Activated CD8-positive, alpha-beta memory T cell treated with anti-CD3 and anti-CD28 coated beads, Interleukin-2, amount 10 ng/mL, durations not matched to agents 7 days and 5 days (primary cell): ENCODE data around the gene MTRF1. TPM values are rescaled to one million over a fixed set of nuclear protein-coding genes. Genes with fewer than 3 reads are reported as not detected.
"Not testable (repeated sequence)": the region's sequence is repeated elsewhere in the genome, so short reads cannot be mapped to it uniquely, and the experiment has no call there.

Experiments
- ATAC-seq: fragments of 150-1000 bp; cut with Tn5 transposase; one replicate; pipeline ENCODE4 v1.10.0; 2021; ENCODE audit warnings: moderate library complexity
- CTCF ChIA-PET: fragments of 350-600 bp; sonication (Branson Sonifier 250); formaldehyde crosslinking; loops from one replicate; lab custom pipeline; 2021; ENCODE audit warnings: antibody characterized with exemption; lab: Charles Lee
- DNase-seq: peaks from one replicate; pipeline ENCODE4 v3.0.0-alpha.2; 2020
- H3K27ac Mint-ChIP-seq: one replicate; pipeline ENCODE4 v1.8.0; 2021; ENCODE audit warnings: mild to moderate bottlenecking, mixed read lengths
- H3K27me3 Mint-ChIP-seq: one replicate; pipeline ENCODE4 v1.8.0; 2021; ENCODE audit warnings: mixed read lengths
- H3K36me3 Mint-ChIP-seq: one replicate; pipeline ENCODE4 v1.8.0; 2021; ENCODE audit warnings: mild to moderate bottlenecking, mixed read lengths
- H3K4me1 Mint-ChIP-seq: one replicate; pipeline ENCODE4 v1.8.0; 2021; ENCODE audit warnings: mixed read lengths
- H3K4me3 Mint-ChIP-seq: one replicate; pipeline ENCODE4 v1.8.0; 2021; ENCODE audit warnings: mild to moderate bottlenecking, moderate library complexity, mixed read lengths
- H3K9me3 Mint-ChIP-seq: one replicate; pipeline ENCODE4 v1.8.0; 2022; ENCODE audit warnings: low read depth, mixed read lengths
- total RNA-seq, 2 experiments: library from RNA; stranded (reverse); gene quantifications; one replicate each; pipeline ENCODE4 v1.2.3, GENCODE V29; 2021

Gene MTRF1
- total RNA-seq, 2 experiments from 2014 or later: 22.2 to 23.3 TPM

- ATAC-seq: no peak
- CTCF ChIA-PET: interaction anchor here (0.6 kb wide), 1 partner anchor 127 kb away, joined by 3 read pairs; no protein-coding TSS in a partner anchor
- Mint-ChIP-seq H3K27ac (no peak overlapping the region), H3K27me3 (no peaks in the 10 kb centered on the region), H3K4me1 (peaks cover 16% of the 10 kb centered on the region), H3K9me3 (no peaks in the 10 kb centered on the region), H3K4me3 (no peak overlapping the region), H3K36me3 (no peaks in the 10 kb centered on the region)
- no peak for DNase-seq
Observed at GRCh38 chr13:41199526-41199925, 63.9 kb downstream of the MTRF1 start.

GRCh38 chr13:41199079-41199478 lies 64.3 kb downstream of the MTRF1 start:
- no peak for DNase-seq
- Mint-ChIP-seq H3K4me1 (peaks cover 19% of the 10 kb centered on the region), H3K4me3 (no peak overlapping the region), H3K9me3 (no peaks in the 10 kb centered on the region), H3K27me3 (no peaks in the 10 kb centered on the region), H3K27ac (no peak overlapping the region), H3K36me3 (peaks cover 1% of the 10 kb centered on the region)
- CTCF ChIA-PET: interaction anchor here (0.6 to 1.0 kb wide), 2 partner anchors 21 to 127 kb away, joined by 3 to 4 read pairs; no protein-coding TSS in a partner anchor
- ATAC-seq: no peak

- Mint-ChIP-seq H3K4me3 (no peak overlapping the region), H3K27me3 (no peaks in the 10 kb centered on the region), H3K27ac (no peak overlapping the region), H3K4me1 (peaks cover 38% of the 10 kb centered on the region), H3K9me3 (no peaks in the 10 kb centered on the region), H3K36me3 (peaks cover 15% of the 10 kb centered on the region)
- DNase-seq (no peak), ATAC-seq (no peak)
- CTCF ChIA-PET: interaction anchor here (1.0 to 1.8 kb wide), 5 partner anchors 9 to 143 kb away, joined by 4 to 13 read pairs (median 4); no protein-coding TSS in a partner anchor
Observed at GRCh38 chr13:41196620-41197019, 66.8 kb downstream of the MTRF1 start.

- Mint-ChIP-seq H3K27me3 (no peaks in the 10 kb centered on the region), H3K4me3 (no peak overlapping the region), H3K4me1 (peaks cover 39% of the 10 kb centered on the region), H3K36me3 (peaks cover 16% of the 10 kb centered on the region), H3K27ac (no peak overlapping the region), H3K9me3 (no peaks in the 10 kb centered on the region)
- DNase-seq (no peak), ATAC-seq (no peak)
- CTCF ChIA-PET: interaction anchor here (1.0 to 1.8 kb wide), 5 partner anchors 9 to 142 kb away, joined by 4 to 13 read pairs (median 4); no protein-coding TSS in a partner anchor
Observed at GRCh38 chr13:41196011-41196410, 67.4 kb downstream of the MTRF1 start.

- Mint-ChIP-seq H3K36me3 (peaks cover 28% of the 10 kb centered on the region), H3K4me3 (peak within 1 kb of the TSS; percentile 86), H3K27me3 (no peaks in the 10 kb centered on the region), H3K27ac (peak within 1 kb of the TSS; percentile 89), H3K4me1 (peaks cover 42% of the 10 kb centered on the region), H3K9me3 (no peaks in the 10 kb centered on the region)
- ATAC-seq: peak; percentile 99
- CTCF ChIA-PET: interaction anchor here (0.7 kb wide), 1 partner anchor 28 kb away, joined by 3 read pairs; no protein-coding TSS in a partner anchor
- peak; percentile 96 for DNase-seq
Observed at GRCh38 chr13:41193919-41194824, 69.2 kb downstream of the MTRF1 start, which contains the start of gene KBTBD7. TSS of gene KBTBD7 (minus strand) at chr13:41194569. CDS start at chr13:41194257, 312 bp downstream.

GRCh38 chr13:41193469-41193868 lies 69.9 kb downstream of the MTRF1 start:
- Mint-ChIP-seq H3K36me3 (peaks cover 28% of the 10 kb centered on the region), H3K9me3 (no peaks in the 10 kb centered on the region), H3K27ac (peak overlapping the region; percentile 89), H3K4me1 (peaks cover 37% of the 10 kb centered on the region), H3K4me3 (peak overlapping the region; percentile 86), H3K27me3 (no peaks in the 10 kb centered on the region)
- no peak for DNase-seq
- ATAC-seq: no peak
- CTCF ChIA-PET: no interaction called here

GRCh38 chr13:41188584-41188983 lies 74.8 kb downstream of the MTRF1 start:
- peaks cover 25% of the 10 kb centered on the region for H3K36me3 Mint-ChIP-seq
- no peak for DNase-seq
- no peak overlapping the region for H3K27ac Mint-ChIP-seq
- CTCF ChIA-PET: interaction anchor here (1.3 kb wide), 1 partner anchor 34 kb away, joined by 3 read pairs; no protein-coding TSS in a partner anchor
- H3K27me3 Mint-ChIP-seq: no peaks in the 10 kb centered on the region
- no peaks in the 10 kb centered on the region for H3K9me3 Mint-ChIP-seq
- no peak overlapping the region for H3K4me3 Mint-ChIP-seq
- no peak for ATAC-seq
- H3K4me1 Mint-ChIP-seq: peaks cover 18% of the 10 kb centered on the region

- peaks cover 4% of the 10 kb centered on the region for H3K4me1 Mint-ChIP-seq
- H3K27me3 Mint-ChIP-seq: no peaks in the 10 kb centered on the region
- ATAC-seq (no peak), DNase-seq (no peak)
- CTCF ChIA-PET: interaction anchor here (1.0 kb wide), 1 partner anchor 10 kb away, joined by 4 read pairs; no protein-coding TSS in a partner anchor
- no peak overlapping the region for H3K27ac Mint-ChIP-seq
- H3K4me3 Mint-ChIP-seq: no peak overlapping the region
- H3K9me3 Mint-ChIP-seq: no peaks in the 10 kb centered on the region
- H3K36me3 Mint-ChIP-seq: peaks cover 13% of the 10 kb centered on the region
Observed at GRCh38 chr13:41186481-41186880, 76.9 kb downstream of the MTRF1 start.

GRCh38 chr13:41182231-41182630 lies 81.1 kb downstream of the MTRF1 start:
- no peak for ATAC-seq
- CTCF ChIA-PET: no interaction called here
- Mint-ChIP-seq H3K4me3 (no peak overlapping the region), H3K36me3 (peaks cover 4% of the 10 kb centered on the region), H3K9me3 (peaks cover 3% of the 10 kb centered on the region), H3K4me1 (peaks cover 10% of the 10 kb centered on the region), H3K27me3 (no peaks in the 10 kb centered on the region), H3K27ac (no peak overlapping the region)
- DNase-seq: no peak

- Mint-ChIP-seq H3K27me3 (no peaks in the 10 kb centered on the region), H3K4me1 (peaks cover 10% of the 10 kb centered on the region), H3K27ac (no peak overlapping the region), H3K36me3 (peaks cover 17% of the 10 kb centered on the region), H3K4me3 (no peak overlapping the region), H3K9me3 (peaks cover 18% of the 10 kb centered on the region)
- no peak for ATAC-seq
- CTCF ChIA-PET: interaction anchor here (1.6 kb wide), 1 partner anchor 17 kb away, joined by 4 read pairs; no protein-coding TSS in a partner anchor
- no peak for DNase-seq
Observed at GRCh38 chr13:41179593-41180250, 83.7 kb downstream of the MTRF1 start.

- Mint-ChIP-seq H3K36me3 (peaks cover 19% of the 10 kb centered on the region), H3K27me3 (no peaks in the 10 kb centered on the region), H3K9me3 (peaks cover 21% of the 10 kb centered on the region), H3K27ac (no peak overlapping the region), H3K4me3 (no peak overlapping the region), H3K4me1 (peaks cover 10% of the 10 kb centered on the region)
- ATAC-seq (no peak), DNase-seq (no peak)
- CTCF ChIA-PET: no interaction called here
Observed at GRCh38 chr13:41178040-41178439, 85.3 kb downstream of the MTRF1 start.

GRCh38 chr13:41177616-41178015 lies 85.8 kb downstream of the MTRF1 start:
- Mint-ChIP-seq H3K36me3 (peaks cover 21% of the 10 kb centered on the region), H3K27me3 (no peaks in the 10 kb centered on the region), H3K9me3 (peaks cover 24% of the 10 kb centered on the region), H3K4me1 (peaks cover 10% of the 10 kb centered on the region), H3K27ac (no peak overlapping the region), H3K4me3 (no peak overlapping the region)
- ATAC-seq (no peak), DNase-seq (no peak)
- CTCF ChIA-PET: no interaction called here

- peaks cover 10% of the 10 kb centered on the region for H3K4me1 Mint-ChIP-seq
Observed at GRCh38 chr13:41175576-41175975, 87.8 kb downstream of the MTRF1 start.

More at GRCh38 chr13:41175576-41175975, 87.8 kb downstream of the MTRF1 start:
- Mint-ChIP-seq H3K9me3 (peaks cover 25% of the 10 kb centered on the region), H3K36me3 (peaks cover 21% of the 10 kb centered on the region)
- H3K4me3 Mint-ChIP-seq, CTCF ChIA-PET, DNase-seq, ATAC-seq, H3K27ac Mint-ChIP-seq, H3K27me3 Mint-ChIP-seq: not testable (repeated sequence)
